ENCODE data around the gene RIN1. TPM values are rescaled to one million over a fixed set of nuclear protein-coding genes. Genes with fewer than 3 reads are reported as not detected.

Gene RIN1
- polyA plus RNA-seq, 1 donor (not counting 4 experiments of a cell fraction or from before 2014, with no cell fraction given) = 10.6 TPM

DNA sequence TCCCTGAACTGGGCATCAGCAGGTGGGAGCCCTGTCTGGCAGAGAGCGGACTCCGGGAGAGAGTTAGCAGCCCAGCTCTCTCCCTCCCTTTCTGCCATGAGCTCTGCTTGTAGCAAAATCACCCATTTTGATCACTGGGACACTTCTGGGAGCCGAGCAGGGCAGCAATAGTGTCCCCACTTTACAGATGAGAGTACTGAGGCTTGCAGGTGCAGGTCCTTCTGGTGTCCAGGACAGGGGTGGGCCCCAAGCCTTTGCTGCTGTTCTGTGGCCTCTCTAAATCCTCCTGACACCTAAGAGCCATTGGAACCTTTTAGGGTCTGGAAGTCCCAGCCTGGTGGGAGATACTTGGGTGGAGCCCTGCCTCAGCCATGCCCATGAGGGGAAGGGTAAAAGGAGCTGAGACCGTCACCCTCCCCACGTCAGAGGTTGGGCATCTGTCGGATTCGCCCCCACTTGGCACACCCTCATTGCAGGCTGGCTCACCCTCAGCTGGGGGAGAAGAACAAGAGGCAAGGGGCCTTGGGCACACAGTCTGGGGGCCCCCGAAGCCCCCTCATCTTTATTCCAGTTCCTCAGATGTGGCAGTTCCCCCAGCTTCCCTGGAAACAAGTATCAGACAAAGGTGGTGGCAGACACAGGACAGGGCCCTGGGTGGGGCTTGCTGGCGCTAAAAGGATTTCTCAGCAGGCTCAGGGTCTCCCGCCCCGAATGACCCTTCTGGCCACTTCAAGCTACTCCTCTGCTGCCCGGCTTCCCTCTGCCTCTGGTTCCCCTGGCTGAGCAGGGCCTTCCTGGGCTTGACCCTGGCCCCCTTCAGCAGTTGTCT is 4.5 kb downstream of the RIN1 start:
- Histone ChIP-seq H3K27ac (ENCODE audit: control insufficient read depth, insufficient read depth, low read length) (no peak overlapping the region), H3K4me3 (ENCODE audit: control insufficient read depth in 2 of 3, extremely low read depth in 1 of 3, insufficient read depth in 2 of 3, low read depth in 1 of 3, low read length in 3 of 3) (no peak overlapping the region), H3K4me2 (ENCODE audit: control insufficient read depth, extremely low read depth, insufficient read depth, low read depth, low read length) (no peak overlapping the region), H3K4me1 (ENCODE audit: control insufficient read depth, extremely low read depth, insufficient read depth, low read length) (peaks cover 40% of the 10 kb centered on the region), H4K20me1 (ENCODE audit: control insufficient read depth, extremely low read depth, insufficient read depth, low read length) (peaks cover 3% of the 10 kb centered on the region), H2AFZ (ENCODE audit: control insufficient read depth, low read length) (no peak overlapping the region), H3K79me2 (ENCODE audit: control insufficient read depth, insufficient read depth, low read length) (peaks cover 22% of the 10 kb centered on the region), H3K27me3 (ENCODE audit: control insufficient read depth, extremely low read depth, insufficient read depth, low read length) (no peaks in the 10 kb centered on the region), H3K36me3 (ENCODE audit: control insufficient read depth in 2 of 2, extremely low read depth in 1 of 2, insufficient read depth in 2 of 2, low read length in 2 of 2) (peaks cover 23 to 31% of the 10 kb centered on the region in 2 experiments), H3K9ac (ENCODE audit: control insufficient read depth, extremely low read depth, insufficient read depth, low read length) (no peak overlapping the region), H3K9me1 (ENCODE audit: control insufficient read depth, extremely low read depth, insufficient read depth, low read length) (peaks cover 3% of the 10 kb centered on the region), H3K9me3 (ENCODE audit: control insufficient read depth, low read depth, low read length) (no peaks in the 10 kb centered on the region)
- no peak for FAIRE-seq
- TF ChIP-seq EZH2 (IDR thresholded peaks at IDR 0.05; ENCODE audit: low read length) = no peak
- TF ChIP-seq, protein P1, sequence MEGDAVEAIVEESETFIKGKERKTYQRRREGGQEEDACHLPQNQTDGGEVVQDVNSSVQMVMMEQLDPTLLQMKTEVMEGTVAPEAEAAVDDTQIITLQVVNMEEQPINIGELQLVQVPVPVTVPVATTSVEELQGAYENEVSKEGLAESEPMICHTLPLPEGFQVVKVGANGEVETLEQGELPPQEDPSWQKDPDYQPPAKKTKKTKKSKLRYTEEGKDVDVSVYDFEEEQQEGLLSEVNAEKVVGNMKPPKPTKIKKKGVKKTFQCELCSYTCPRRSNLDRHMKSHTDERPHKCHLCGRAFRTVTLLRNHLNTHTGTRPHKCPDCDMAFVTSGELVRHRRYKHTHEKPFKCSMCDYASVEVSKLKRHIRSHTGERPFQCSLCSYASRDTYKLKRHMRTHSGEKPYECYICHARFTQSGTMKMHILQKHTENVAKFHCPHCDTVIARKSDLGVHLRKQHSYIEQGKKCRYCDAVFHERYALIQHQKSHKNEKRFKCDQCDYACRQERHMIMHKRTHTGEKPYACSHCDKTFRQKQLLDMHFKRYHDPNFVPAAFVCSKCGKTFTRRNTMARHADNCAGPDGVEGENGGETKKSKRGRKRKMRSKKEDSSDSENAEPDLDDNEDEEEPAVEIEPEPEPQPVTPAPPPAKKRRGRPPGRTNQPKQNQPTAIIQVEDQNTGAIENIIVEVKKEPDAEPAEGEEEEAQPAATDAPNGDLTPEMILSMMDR (optimal IDR thresholded peaks at IDR 0.05 in 1 of 3, IDR thresholded peaks at IDR 0.05 in 1 of 3, conservative IDR thresholded peaks at IDR 0.05 in 1 of 3; ENCODE audit: extremely low read depth in 1 of 3, insufficient read depth in 2 of 3, low read length in 3 of 3) = no peak
- no peak for DNase-seq (ENCODE audit: low read depth, low spot score)
- dilution Hi-C loops (cut with MboI; ENCODE audit: extremely low pct_ligation_motif_present, low sequenced_read_pairs) = no loop called here

DNA sequence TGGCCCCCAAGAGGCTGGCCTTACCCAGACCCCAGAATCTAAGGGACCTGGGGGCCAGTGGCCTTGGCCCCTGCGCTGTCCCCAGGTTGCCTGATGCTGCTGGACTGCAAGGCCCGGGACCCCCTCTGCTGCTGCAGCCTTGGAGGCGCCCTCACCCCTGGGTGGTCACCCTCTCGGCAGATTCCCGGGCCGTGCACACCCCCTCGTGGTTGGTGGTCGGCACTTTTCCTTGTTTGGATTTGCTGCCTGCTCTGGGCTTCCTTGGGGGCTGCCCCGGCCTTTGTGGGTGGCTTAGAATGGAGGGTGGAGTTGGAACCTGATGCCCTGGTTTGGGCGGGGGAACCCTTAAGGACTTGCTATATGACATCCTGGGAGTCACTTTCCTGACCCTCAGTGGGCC is 5.3 kb downstream of the RIN1 start:
- Histone ChIP-seq H3K27me3 (ENCODE audit: control insufficient read depth, extremely low read depth, insufficient read depth, low read length) (no peaks in the 10 kb centered on the region), H3K4me1 (ENCODE audit: control insufficient read depth, extremely low read depth, insufficient read depth, low read length) (peaks cover 39% of the 10 kb centered on the region), H3K36me3 (ENCODE audit: control insufficient read depth in 2 of 2, extremely low read depth in 1 of 2, insufficient read depth in 2 of 2, low read length in 2 of 2) (peaks cover 23 to 31% of the 10 kb centered on the region in 2 experiments), H3K27ac (ENCODE audit: control insufficient read depth, insufficient read depth, low read length) (no peak overlapping the region), H3K9me1 (ENCODE audit: control insufficient read depth, extremely low read depth, insufficient read depth, low read length) (no peaks in the 10 kb centered on the region), H4K20me1 (ENCODE audit: control insufficient read depth, extremely low read depth, insufficient read depth, low read length) (peaks cover 3% of the 10 kb centered on the region), H3K79me2 (ENCODE audit: control insufficient read depth, insufficient read depth, low read length) (peaks cover 22% of the 10 kb centered on the region), H3K9me3 (ENCODE audit: control insufficient read depth, low read depth, low read length) (no peaks in the 10 kb centered on the region), H3K4me3 (ENCODE audit: control insufficient read depth in 2 of 3, extremely low read depth in 1 of 3, insufficient read depth in 2 of 3, low read depth in 1 of 3, low read length in 3 of 3) (no peak overlapping the region), H3K9ac (ENCODE audit: control insufficient read depth, extremely low read depth, insufficient read depth, low read length) (no peak overlapping the region), H2AFZ (ENCODE audit: control insufficient read depth, low read length) (no peak overlapping the region), H3K4me2 (ENCODE audit: control insufficient read depth, extremely low read depth, insufficient read depth, low read depth, low read length) (no peak overlapping the region)
- TF ChIP-seq EZH2 (IDR thresholded peaks at IDR 0.05; ENCODE audit: low read length) = no peak
- TF ChIP-seq, protein P1 (optimal IDR thresholded peaks at IDR 0.05 in 1 of 3, IDR thresholded peaks at IDR 0.05 in 1 of 3, conservative IDR thresholded peaks at IDR 0.05 in 1 of 3; ENCODE audit: extremely low read depth in 1 of 3, insufficient read depth in 2 of 3, low read length in 3 of 3) = no peak
- DNase-seq (ENCODE audit: low read depth, low spot score) (no peak), FAIRE-seq (no peak)
- dilution Hi-C loops (cut with MboI; ENCODE audit: extremely low pct_ligation_motif_present, low sequenced_read_pairs) = no loop called here

All from keratinocyte (primary cell).